ENCODE measurements around the gene TREM1.

- TF ChIP-seq CTCF (conservative IDR thresholded peaks at IDR 0.05) (no peak), ZFX (IDR thresholded peaks at IDR 0.05) (no peak)
Observed at GRCh38 chr6:41288754-41289129, 2.3 kb upstream of the TREM1 start.
